K562 (cell line): ENCODE measurements around the gene SPECC1L. TPM values are rescaled to one million over a fixed set of nuclear protein-coding genes. Genes with fewer than 3 reads are reported as not detected.

ENCODE experiments used
- ATAC-seq: fragments of 200-7000 bp; cut with Tn5 transposase; 3 replicates; pipeline ENCODE4 v1.9.1; 2020; ENCODE audit warnings: moderate library complexity
- BruUV-seq: library from RNA; stranded (reverse); fragments of 400-500 nt; replicated peaks from 2 replicates; lab custom pipeline; 2021; lab: Mats Ljungman, UMichigan
- CTCF ChIA-PET: fragments of 300-600 bp; formaldehyde crosslinking; extraction: SDS; loops from one replicate; lab custom pipeline; 2021; ENCODE audit warnings: low intra/inter-chr PET ratio; lab: Yijun Ruan, JAX
- POLR2A ChIA-PET: fragments of 300-600, 350-650 bp; sonication (Branson Sonifier 250); formaldehyde crosslinking; extraction: SDS; loops from one replicate; lab custom pipeline; 2021; ENCODE audit warnings: antibody characterized with exemption, inconsistent platforms; lab: Yijun Ruan, JAX
- DNase-seq, 4 experiments: peaks; one replicate each; pipeline versions ENCODE4 v3.0.0 to v3.0.0-alpha.2; 2011 to 2018; ENCODE audit warnings: low spot score in 3 of 4, mixed read lengths in 3 of 4; ENCODE audit errors: extremely low read depth in 1 of 4
- FAIRE-seq: peaks from 2 replicates; lab custom pipeline; 2011; peaks lifted over from hg19 to GRCh38; lab: Jason Lieb, UNC
- H2AFZ ChIP-seq: 2 replicates; pipeline ENCODE4 v1.6.0; 2011; ENCODE audit warnings: low read depth, low read length, control low read depth, inconsistent platforms
- H3K27ac ChIP-seq: fragments of 200-600 bp; 3 replicates; pipeline ENCODE4 v1.8.0; 2011; ENCODE audit warnings: low read depth, mild to moderate bottlenecking, control low read depth, inconsistent platforms, low read length, moderate library complexity, mixed read lengths; ENCODE audit errors: extremely low read depth
- H3K27me3 ChIP-seq, 2 experiments: fragments of 300-600 bp in 1 of 2; 2 replicates in 1 of 2; 3 replicates in 1 of 2; pipeline versions ENCODE4 v1.6.0 to v1.8.0; 2011; ENCODE audit warnings: inconsistent platforms in 2 of 2, low read length in 2 of 2, mild to moderate bottlenecking in 1 of 2, mixed read lengths in 1 of 2, moderate library complexity in 1 of 2; ENCODE audit not compliant: control insufficient read depth in 2 of 2, insufficient read depth in 2 of 2
- H3K36me3 ChIP-seq: fragments of 300-600 bp; 3 replicates; pipeline ENCODE4 v1.8.0; 2011; ENCODE audit warnings: mild to moderate bottlenecking, low read length, inconsistent platforms; ENCODE audit not compliant: control insufficient read depth, insufficient read depth
- H3K4me1 ChIP-seq, 2 experiments: fragments of 200-600 bp in 1 of 2; replicated peaks in 1 of 2; 2 replicates in 1 of 2; 3 replicates in 1 of 2; pipeline versions ENCODE4 v1.5.1 to v1.8.0; 2011; ENCODE audit warnings: inconsistent platforms in 2 of 2, low read length in 2 of 2, mild to moderate bottlenecking in 1 of 2, mixed read lengths in 1 of 2, moderate library complexity in 1 of 2; ENCODE audit not compliant: control insufficient read depth in 2 of 2, insufficient read depth in 2 of 2
- H3K4me2 ChIP-seq: 2 replicates; pipeline ENCODE4 v1.6.1; 2011; ENCODE audit warnings: low read length, control low read depth, inconsistent platforms, mixed read lengths; ENCODE audit not compliant: insufficient read depth
- H3K4me3 ChIP-seq: fragments of 200-600 bp; sonication (generic), shearing (Covaris generic); 2 replicates; pipeline ENCODE4 v1.5.1; 2016; ENCODE audit warnings: control low read depth, inconsistent platforms
- H3K79me2 ChIP-seq: fragments of 200-600 bp; 3 replicates; pipeline ENCODE4 v1.8.0; 2011; ENCODE audit warnings: low read length, inconsistent platforms; ENCODE audit not compliant: control insufficient read depth, insufficient read depth
- H3K9ac ChIP-seq, 2 experiments: 2 replicates each; pipeline versions ENCODE4 v1.6.0 to v1.6.1; 2011; ENCODE audit warnings: low read depth in 2 of 2, low read length in 2 of 2, control low read depth in 1 of 2, inconsistent platforms in 1 of 2, mild to moderate bottlenecking in 1 of 2, mixed read lengths in 1 of 2; ENCODE audit not compliant: insufficient read depth in 1 of 2
- H3K9me1 ChIP-seq: one replicate; pipeline ENCODE4 v1.6.0; 2011; ENCODE audit warnings: inconsistent platforms, mild to moderate bottlenecking, low read length, moderate library complexity; ENCODE audit not compliant: control insufficient read depth, insufficient read depth
- H3K9me3 ChIP-seq: replicated peaks from 2 replicates; pipeline ENCODE4 v1.5.1; 2011; ENCODE audit warnings: low read depth, low read length, inconsistent platforms; ENCODE audit not compliant: control insufficient read depth, insufficient read depth
- H4K20me1 ChIP-seq: replicated peaks from 2 replicates; pipeline ENCODE4 v1.6.1; 2011; ENCODE audit warnings: low read length, inconsistent platforms, mixed read lengths; ENCODE audit not compliant: control insufficient read depth, insufficient read depth
- CHCHD3 ChIP-seq: fragments of 250-450 bp; sonication (Bioruptor Pico); IDR thresholded peaks from 2 replicates; pipeline ENCODE4 v2.1.2; 2022; ENCODE audit warnings: mild to moderate bottlenecking
- IFI16 ChIP-seq: fragments of 250-450 bp; sonication (Bioruptor Pico); IDR thresholded peaks from 2 replicates; pipeline ENCODE4 v2.1.2; 2022; ENCODE audit warnings: mild to moderate bottlenecking, inconsistent platforms
- NFIX ChIP-seq: fragments of 250-450 bp; sonication (Bioruptor Pico); IDR thresholded peaks from 2 replicates; pipeline ENCODE4 v1.4.0; 2020; ENCODE audit warnings: low read depth, mild to moderate bottlenecking, moderate library complexity
- RERE ChIP-seq: sonication (generic); formaldehyde crosslinking; IDR thresholded peaks from 2 replicates; pipeline ENCODE4 v1.8.0; 2023; ENCODE audit warnings: missing genetic modification reagents, mild to moderate bottlenecking, borderline replicate concordance
- TBL1XR1 ChIP-seq, 2 experiments: IDR thresholded peaks; 2 replicates each; pipeline ENCODE4 v1.6.1; 2012; ENCODE audit warnings: improper control_type of control experiment in 2 of 2, low read length in 2 of 2, mild to moderate bottlenecking in 1 of 2
- TEAD4 ChIP-seq, 2 experiments: sonication (generic) in 1 of 2; formaldehyde crosslinking in 1 of 2; IDR thresholded peaks; 2 replicates each; pipeline versions ENCODE4 v1.6.1 to v1.8.0; 2012 to 2022; ENCODE audit warnings: borderline replicate concordance in 1 of 2, inconsistent platforms in 1 of 2, low read length in 1 of 2, mild to moderate bottlenecking in 1 of 2, missing genetic modification reagents in 1 of 2
- ZNF143 ChIP-seq: sonication (generic); formaldehyde crosslinking; IDR thresholded peaks from 2 replicates; pipeline ENCODE4 v1.9.0; 2022; ENCODE audit warnings: mild to moderate bottlenecking, missing genetic modification reagents
- ZNF655 ChIP-seq: fragments of 250-450 bp; sonication (Bioruptor Pico); IDR thresholded peaks from 2 replicates; pipeline ENCODE4 v1.5.0; 2021
- ZNF717 ChIP-seq: fragments of 250-450 bp; sonication (Bioruptor Pico); IDR thresholded peaks from 2 replicates; pipeline ENCODE4 v1.5.0; 2021
- ZNF778 ChIP-seq: fragments of 450-650 bp; formaldehyde crosslinking; IDR thresholded peaks from 2 replicates; pipeline ENCODE4 v1.4.0; 2020; ENCODE audit warnings: mild to moderate bottlenecking, moderate library complexity
- WGBS: fragments of 100-300 bp; shearing (Covaris generic); methylation state at CpG from one replicate; pipeline ENCODE4 v1.1.6; 2016; ENCODE audit warnings: low coverage, mixed read lengths; ENCODE audit not compliant: insufficient coverage; ENCODE audit errors: missing lambda C conversion rate; 5-methylcytosine and 5-hydroxymethylcytosine counted together
- in situ Hi-C: fragments of 300-500 bp; cut with MboI; formaldehyde crosslinking; loops from 4 replicates; pipeline ENCODE4 v1.15.0; 2018; ENCODE audit warnings: inconsistent platforms, mixed read lengths
- intact Hi-C: fragments of 100-400 bp; cut with micrococcal nuclease; formaldehyde crosslinking; loops from 2 replicates; pipeline ENCODE4 v1.14.2; 2022
- polyA plus RNA-seq, 8 experiments: library from polyadenylated mRNA; depleted of rRNA in 4 of 8; stranded (reverse) in 5 of 8; unstranded in 3 of 8; fragments of >200 nt; fragmentation: Nextera tagmentation in 2 of 8; fragmentation: Illumina TruSeq in 1 of 8; extraction: Ambion mirVana in 2 of 8; extraction: Trizol in 1 of 8; gene quantifications; 2 replicates each; pipeline versions ENCODE4 v1.2.1 to v1.2.3, GENCODE V29; 2011 to 2014; ENCODE audit warnings: inconsistent platforms in 1 of 8, missing spikeins in 1 of 8
- total RNA-seq, 7 experiments: library from RNA; depleted of rRNA in 6 of 7; stranded (reverse); fragments of >200 nt in 6 of 7; fragmentation: Illumina TruSeq in 2 of 7; extraction: Trizol in 2 of 7; gene quantifications; 2 replicates each; pipeline versions ENCODE4 v1.2.1 to v1.2.3, GENCODE V29; 2011 to 2021; ENCODE audit warnings: low replicate concordance in 1 of 7
- TF ChIP-seq, protein P1 (sequence below): fragments of 450-650 bp; formaldehyde crosslinking; IDR thresholded peaks from 2 replicates; pipeline ENCODE4 v1.4.0; 2022; ENCODE audit warnings: missing genetic modification characterization
- TF ChIP-seq, protein P2 (sequence below): sonication (generic); formaldehyde crosslinking; IDR thresholded peaks from 2 replicates; pipeline ENCODE4 v1.8.1; 2022; ENCODE audit warnings: missing genetic modification reagents

Gene SPECC1L
- total and polyA plus RNA-seq, 9 of the 15 experiments (the other 6 are each of a cell fraction or from before 2014, with no cell fraction given), result 1.4 to 27.9 (median 14.5) TPM

- no peaks in the 10 kb centered on the region for H3K27me3 ChIP-seq
- DNase-seq (no peak), FAIRE-seq (no peak), ATAC-seq (no peak)
- ChIA-PET CTCF (no interaction called here), POLR2A (interaction anchor here (0.6 kb wide), 1 partner anchor 48 kb away, joined by 3 read pairs; no protein-coding TSS in a partner anchor)
- H4K20me1 ChIP-seq, result no peaks in the 10 kb centered on the region; the same call in 1 of the 2 replicates
- no peaks in the 10 kb centered on the region for H3K9me3 ChIP-seq
- H3K27ac ChIP-seq, result no peak overlapping the region
- no TSS peak for BruUV-seq
- no peak overlapping the region for H3K9ac ChIP-seq
- H3K4me1 ChIP-seq, result no peaks in the 10 kb centered on the region; a peak in 2 of 5 replicates
- intact Hi-C loops (no loop called here), in situ Hi-C loops (loop anchor here (10.0 kb wide), 1 partner anchor 362 kb away; the partner anchor contains the start of gene PIWIL3)
- H3K36me3 ChIP-seq, result peaks cover 27% of the 10 kb centered on the region; the same call in 1 of the 3 replicates
- no peak for TF ChIP-seq RERE
- no peak for TF ChIP-seq ZNF143 (CRISPR knock-in tag)
- no peak for TF ChIP-seq ZNF717
- no peak for TF ChIP-seq IFI16 (CRISPR knock-in tag)
- TF ChIP-seq, protein P1, sequence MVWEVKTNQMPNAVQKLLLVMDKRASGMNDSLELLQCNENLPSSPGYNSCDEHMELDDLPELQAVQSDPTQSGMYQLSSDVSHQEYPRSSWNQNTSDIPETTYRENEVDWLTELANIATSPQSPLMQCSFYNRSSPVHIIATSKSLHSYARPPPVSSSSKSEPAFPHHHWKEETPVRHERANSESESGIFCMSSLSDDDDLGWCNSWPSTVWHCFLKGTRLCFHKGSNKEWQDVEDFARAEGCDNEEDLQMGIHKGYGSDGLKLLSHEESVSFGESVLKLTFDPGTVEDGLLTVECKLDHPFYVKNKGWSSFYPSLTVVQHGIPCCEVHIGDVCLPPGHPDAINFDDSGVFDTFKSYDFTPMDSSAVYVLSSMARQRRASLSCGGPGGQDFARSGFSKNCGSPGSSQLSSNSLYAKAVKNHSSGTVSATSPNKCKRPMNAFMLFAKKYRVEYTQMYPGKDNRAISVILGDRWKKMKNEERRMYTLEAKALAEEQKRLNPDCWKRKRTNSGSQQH (CRISPR knock-in tag), result no peak
- TF ChIP-seq TEAD4 (IDR thresholded peaks at IDR 0.05; ENCODE audit: low read length), result no peak
- no peak for TF ChIP-seq TEAD4 (CRISPR knock-in tag; IDR thresholded peaks at IDR 0.05; ENCODE audit: borderline replicate concordance)
- no peak for TF ChIP-seq ZNF655 (CRISPR knock-in tag)
- no peak for TF ChIP-seq NFIX
- TF ChIP-seq, protein P2, sequence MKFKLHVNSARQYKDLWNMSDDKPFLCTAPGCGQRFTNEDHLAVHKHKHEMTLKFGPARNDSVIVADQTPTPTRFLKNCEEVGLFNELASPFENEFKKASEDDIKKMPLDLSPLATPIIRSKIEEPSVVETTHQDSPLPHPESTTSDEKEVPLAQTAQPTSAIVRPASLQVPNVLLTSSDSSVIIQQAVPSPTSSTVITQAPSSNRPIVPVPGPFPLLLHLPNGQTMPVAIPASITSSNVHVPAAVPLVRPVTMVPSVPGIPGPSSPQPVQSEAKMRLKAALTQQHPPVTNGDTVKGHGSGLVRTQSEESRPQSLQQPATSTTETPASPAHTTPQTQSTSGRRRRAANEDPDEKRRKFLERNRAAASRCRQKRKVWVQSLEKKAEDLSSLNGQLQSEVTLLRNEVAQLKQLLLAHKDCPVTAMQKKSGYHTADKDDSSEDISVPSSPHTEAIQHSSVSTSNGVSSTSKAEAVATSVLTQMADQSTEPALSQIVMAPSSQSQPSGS (CRISPR knock-in tag), result no peak
- no peak for TF ChIP-seq TBL1XR1 (IDR thresholded peaks at IDR 0.05; ENCODE audit: low read length in 2 of 2)
- no peak for TF ChIP-seq CHCHD3 (CRISPR knock-in tag)
- TF ChIP-seq ZNF778 (CRISPR knock-in tag), result no peak
- no peaks in the 10 kb centered on the region for H3K9me1 ChIP-seq
- H3K4me2 ChIP-seq, result no peak overlapping the region
- no peaks in the 10 kb centered on the region for H3K79me2 ChIP-seq
- WGBS, result 93% methylated on average over 4 of the region's 9 CpGs
- H2AFZ ChIP-seq, result no peak overlapping the region
- H3K4me3 ChIP-seq, result no peak overlapping the region
Measured at GRCh38 chr22:24413271-24413670, 142.6 kb downstream of the SPECC1L start.
